ENCODE measurements around the gene ZNF516.

The ZNF516 gene

GRCh38 chr18:76447258-76447890 is 47.7 kb downstream of the ZNF516 start:
- DNase-seq (ENCODE audit: low spot score): no peak
- peak; percentile 4 for TF ChIP-seq CTCF (IDR thresholded peaks at IDR 0.05; ENCODE audit: extremely low read depth, missing control alignments)

- no peak for DNase-seq (ENCODE audit: low spot score)
- TF ChIP-seq CTCF (IDR thresholded peaks at IDR 0.05; ENCODE audit: extremely low read depth, missing control alignments): no peak
Observed at GRCh38 chr18:76446321-76447257, 48.5 kb downstream of the ZNF516 start.

- no peak for DNase-seq (ENCODE audit: low spot score)
- TF ChIP-seq CTCF (IDR thresholded peaks at IDR 0.05; ENCODE audit: extremely low read depth, missing control alignments): no peak
Observed at GRCh38 chr18:76445741-76446232, 49.3 kb downstream of the ZNF516 start.

GRCh38 chr18:76445275-76445674 is 49.8 kb downstream of the ZNF516 start:
- DNase-seq (ENCODE audit: low spot score): no peak
- TF ChIP-seq CTCF (IDR thresholded peaks at IDR 0.05; ENCODE audit: extremely low read depth, missing control alignments): no peak

- DNase-seq (ENCODE audit: low spot score): no peak
- no peak for TF ChIP-seq CTCF (IDR thresholded peaks at IDR 0.05; ENCODE audit: extremely low read depth, missing control alignments)
Observed at GRCh38 chr18:76444446-76445105, 50.5 kb downstream of the ZNF516 start.

GRCh38 chr18:76443519-76444445 is 51.3 kb downstream of the ZNF516 start:
- TF ChIP-seq CTCF (IDR thresholded peaks at IDR 0.05; ENCODE audit: extremely low read depth, missing control alignments): no peak
- DNase-seq (ENCODE audit: low spot score): no peak

Measured in GM20000 (cell line).